ENCODE data around the gene SLC8A1.

The SLC8A1 gene

GRCh38 chr2:40386177-40386576 is 65.7 kb downstream of the SLC8A1 start:
- no peak for DNase-seq (ENCODE audit: low read depth)

- DNase-seq (ENCODE audit: low read depth): no peak
Observed at GRCh38 chr2:40384714-40385113, 67.2 kb downstream of the SLC8A1 start.

DNA sequence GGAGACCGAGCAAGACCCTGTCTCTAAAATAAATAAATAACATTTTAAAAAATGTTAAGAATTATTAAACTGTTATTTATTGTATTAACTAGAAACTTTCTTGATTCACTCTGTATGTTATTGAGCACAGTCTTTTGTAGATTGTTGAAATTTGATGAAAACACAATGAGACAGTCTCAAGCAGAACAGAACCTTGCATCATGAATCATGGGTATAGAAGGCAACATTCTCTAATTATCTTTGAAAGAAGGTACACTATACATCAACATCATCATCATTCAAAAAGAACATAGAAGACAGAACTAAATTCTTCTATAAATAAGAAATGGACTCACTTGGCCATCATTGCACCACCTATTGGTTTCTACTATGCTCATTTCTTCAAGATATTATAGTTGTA is 67.7 kb downstream of the SLC8A1 start:
- DNase-seq (ENCODE audit: low read depth): no peak

- DNase-seq (ENCODE audit: low read depth): no peak
Observed at GRCh38 chr2:40380721-40381120, 71.2 kb downstream of the SLC8A1 start.

DNA sequence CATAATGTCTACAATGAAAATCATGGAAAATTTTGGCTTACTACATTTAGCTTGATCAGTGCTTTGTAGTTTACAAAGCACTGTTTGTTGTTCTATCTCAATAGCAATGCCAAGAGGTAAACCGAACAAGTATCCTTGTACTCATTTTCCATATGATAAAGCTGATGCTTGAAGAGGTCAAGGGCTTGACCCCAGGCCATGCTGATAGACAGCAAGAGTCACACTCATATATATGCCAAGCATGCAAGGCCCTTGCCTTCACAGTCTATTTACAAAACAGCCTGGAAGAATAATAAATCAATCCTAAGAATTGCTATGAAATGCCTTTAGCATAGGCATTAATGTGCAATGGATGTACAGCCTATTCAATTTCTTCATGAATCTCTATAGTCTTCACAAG is 71.8 kb downstream of the SLC8A1 start:
- no peak for DNase-seq (ENCODE audit: low read depth)

GRCh38 chr2:40374543-40375240 is 77.2 kb downstream of the SLC8A1 start:
- no peak for DNase-seq (ENCODE audit: low read depth)

- DNase-seq (ENCODE audit: low read depth): no peak
Observed at GRCh38 chr2:40373111-40373510, 78.8 kb downstream of the SLC8A1 start.

DNA sequence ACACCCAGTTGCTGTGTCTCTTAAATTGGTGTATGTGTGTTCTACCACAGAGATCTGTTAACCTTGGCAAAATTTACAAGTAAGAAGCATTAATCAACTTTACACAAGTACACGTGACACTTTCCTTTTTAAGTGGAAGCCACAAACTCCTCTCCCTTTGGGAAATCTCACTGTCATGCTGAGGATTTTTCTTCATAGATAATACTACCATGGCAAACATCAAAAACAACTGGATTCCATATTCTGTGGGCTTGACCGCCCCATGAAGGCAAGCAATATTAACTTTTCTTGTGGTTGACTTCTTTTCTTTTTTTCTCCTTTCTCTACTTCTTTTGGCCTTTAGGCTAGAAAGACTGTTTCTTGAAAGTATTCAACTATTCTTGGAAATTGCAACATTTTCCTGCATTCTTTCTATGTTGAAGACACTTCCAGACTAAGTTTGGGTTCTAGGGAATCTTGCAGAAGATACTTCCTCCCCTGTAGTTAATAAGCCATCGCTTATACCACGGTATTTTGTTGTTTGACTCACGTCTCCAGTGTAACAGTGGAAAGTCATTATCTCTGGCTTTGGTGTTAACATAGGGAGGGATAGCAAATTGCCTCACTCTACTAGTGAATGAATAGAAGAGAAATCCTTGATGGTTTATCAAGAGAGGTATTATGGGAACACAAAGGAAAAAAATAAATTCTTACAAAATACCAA is 79.5 kb downstream of the SLC8A1 start:
- DNase-seq (ENCODE audit: low read depth): no peak

- DNase-seq (ENCODE audit: low read depth): no peak
Observed at GRCh38 chr2:40371525-40372282, 80.2 kb downstream of the SLC8A1 start.

- no peak for DNase-seq (ENCODE audit: low read depth)
Observed at GRCh38 chr2:40370007-40370395, 81.9 kb downstream of the SLC8A1 start.

DNA sequence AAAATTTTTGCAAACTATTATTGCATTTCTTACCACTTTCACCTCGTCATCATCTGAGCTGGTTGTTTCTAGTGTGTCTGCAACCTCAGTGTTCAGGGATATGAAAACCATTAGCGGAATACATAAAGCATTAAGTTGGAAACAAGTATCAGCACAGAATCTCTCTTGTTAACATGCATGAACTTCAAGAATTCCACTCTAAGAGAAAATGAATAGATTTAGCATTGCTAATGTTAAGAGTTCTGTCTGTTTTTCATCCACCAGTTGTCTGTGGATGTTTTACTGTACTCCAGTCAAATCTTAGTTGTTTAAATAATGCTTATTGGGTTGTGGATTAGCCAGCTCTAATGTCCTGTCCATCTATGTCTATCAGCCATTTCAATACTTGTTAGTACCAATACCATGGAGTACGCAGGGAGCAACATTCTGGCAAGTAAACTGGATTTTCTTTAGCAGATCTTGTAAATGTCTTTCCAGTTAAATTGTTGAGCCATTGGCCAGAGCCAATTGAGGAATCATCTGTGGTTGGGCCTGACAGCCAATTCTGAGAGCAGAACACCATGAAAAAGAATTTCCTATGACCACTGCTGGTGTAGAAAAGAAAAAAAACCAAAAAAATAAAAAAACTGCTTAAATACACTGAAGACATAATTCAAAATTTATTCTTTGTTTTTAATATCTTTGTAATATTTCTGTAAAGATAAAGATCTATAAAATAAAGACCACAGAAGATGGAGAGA is 82.5 kb downstream of the SLC8A1 start:
- no peak for DNase-seq (ENCODE audit: low read depth)

GRCh38 chr2:40367652-40368051 is 84.2 kb downstream of the SLC8A1 start:
- no peak for DNase-seq (ENCODE audit: low read depth)

DNA sequence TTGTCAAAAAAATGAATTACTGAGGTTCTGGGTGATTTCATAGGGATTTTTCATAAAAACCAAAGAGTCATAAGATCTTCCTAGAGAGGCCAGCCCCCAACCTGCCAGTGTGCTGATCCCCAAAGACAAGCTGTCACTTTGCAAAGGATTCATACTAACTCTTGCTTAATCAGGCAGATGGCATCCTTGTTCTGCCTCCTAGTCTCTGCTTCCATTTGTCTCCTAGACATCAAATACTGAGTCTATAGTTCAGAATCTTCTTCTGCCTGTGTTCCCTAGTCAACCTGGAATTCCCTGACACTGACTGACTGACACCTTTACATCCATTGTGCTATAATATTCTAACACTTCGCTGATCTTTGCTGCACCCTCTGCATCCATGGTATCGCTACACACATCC is 84.9 kb downstream of the SLC8A1 start:
- no peak for DNase-seq (ENCODE audit: low read depth)

DNA sequence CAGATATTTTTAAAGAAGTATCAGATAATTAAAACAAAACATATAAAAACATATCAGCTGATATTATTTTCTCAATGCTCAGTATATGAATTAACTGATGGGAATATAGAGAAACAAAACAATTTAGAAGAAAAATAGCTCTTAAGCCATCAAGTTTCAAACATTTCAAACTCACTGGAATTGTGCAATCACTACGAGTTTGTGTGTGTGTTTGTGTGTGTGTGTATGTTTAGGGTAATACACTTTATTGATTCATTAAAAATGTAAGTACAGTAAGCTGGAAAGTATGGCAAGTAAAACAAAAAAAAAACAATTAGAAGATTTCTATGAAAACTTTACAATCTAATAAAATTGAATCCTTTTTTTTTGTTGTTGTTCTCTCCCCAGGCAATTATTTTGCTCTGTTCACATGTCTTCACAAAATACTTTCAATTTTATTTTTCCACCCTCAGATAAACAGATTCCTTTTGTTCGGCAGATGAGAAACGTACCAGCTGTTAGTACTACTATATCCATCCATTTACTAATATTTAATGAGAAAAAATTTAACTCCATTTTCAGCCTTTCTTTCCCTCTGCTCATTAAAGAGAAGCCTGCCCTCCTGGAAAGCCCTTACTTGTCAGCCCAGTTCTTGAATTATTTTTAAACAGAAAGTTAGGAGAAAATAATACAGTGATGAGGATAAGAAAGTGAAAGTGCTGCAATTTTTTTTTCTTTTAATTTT is 87.6 kb downstream of the SLC8A1 start:
- no peak for DNase-seq (ENCODE audit: low read depth)

- no peak for DNase-seq (ENCODE audit: low read depth)
Observed at GRCh38 chr2:40363631-40364030, 88.3 kb downstream of the SLC8A1 start.

- no peak for DNase-seq (ENCODE audit: low read depth)
Observed at GRCh38 chr2:40363231-40363630, 88.7 kb downstream of the SLC8A1 start.

DNA sequence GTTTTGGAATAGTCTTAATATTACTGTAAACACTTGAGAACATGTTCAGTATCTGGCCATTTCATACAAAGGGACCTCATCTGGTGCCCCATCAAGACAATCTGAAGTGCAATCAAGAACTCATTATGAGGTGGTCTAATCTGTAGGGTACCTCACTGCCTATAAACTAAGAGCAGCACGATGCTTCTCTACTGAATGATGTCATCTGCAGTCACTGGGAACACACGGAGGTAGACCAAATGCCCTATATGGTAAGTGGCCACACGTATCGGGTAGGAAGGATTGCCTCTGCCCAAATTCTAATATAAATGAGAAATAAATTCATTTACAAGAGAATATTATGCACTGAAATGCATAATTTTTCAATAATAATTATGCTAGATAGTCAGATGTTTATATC is 90.4 kb downstream of the SLC8A1 start:
- no peak for DNase-seq (ENCODE audit: low read depth)

DNA sequence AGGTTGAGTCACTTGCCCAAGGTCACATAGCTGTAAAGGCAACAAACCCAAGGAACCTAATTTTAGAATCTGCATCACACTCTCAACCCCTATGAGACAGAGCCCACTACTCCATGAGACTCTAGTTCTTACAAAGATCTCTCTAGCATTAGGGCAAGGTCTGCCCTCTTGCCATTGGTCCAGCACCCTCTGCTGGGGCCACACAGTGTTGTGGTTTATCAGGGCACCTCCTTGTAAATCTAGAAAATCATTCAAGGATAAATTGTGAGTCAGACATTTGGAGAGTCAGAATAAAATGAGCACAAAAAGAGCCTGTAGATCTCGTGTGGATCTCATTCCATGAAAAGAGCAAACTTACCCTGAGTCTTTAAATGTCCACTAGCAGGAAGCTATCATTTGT is 91.2 kb downstream of the SLC8A1 start:
- DNase-seq (ENCODE audit: low read depth): no peak

DNA sequence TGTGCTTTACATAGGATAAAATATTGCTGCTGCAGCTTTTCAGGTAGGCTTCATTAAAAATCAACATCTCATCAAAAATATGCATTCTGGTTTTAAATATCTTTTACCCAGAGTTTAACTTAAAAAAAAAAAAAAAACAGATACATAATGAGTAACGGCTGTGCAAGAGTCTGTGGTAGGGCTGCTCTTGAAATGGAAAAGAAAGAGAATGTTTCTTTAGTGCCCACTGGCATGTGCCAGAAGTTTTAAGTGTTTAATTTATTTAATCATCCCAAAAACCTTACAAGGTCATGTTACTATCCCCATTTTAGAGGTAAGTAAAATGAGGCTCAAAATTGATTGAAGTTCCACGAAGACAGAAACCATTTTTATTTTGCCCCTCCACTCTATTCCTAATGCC is 92.1 kb downstream of the SLC8A1 start:
- DNase-seq (ENCODE audit: low read depth): no peak

- no peak for DNase-seq (ENCODE audit: low read depth)
Observed at GRCh38 chr2:40358783-40359182, 93.1 kb downstream of the SLC8A1 start.

GRCh38 chr2:40357667-40358066 is 94.2 kb downstream of the SLC8A1 start:
- DNase-seq (ENCODE audit: low read depth): no peak

DNA sequence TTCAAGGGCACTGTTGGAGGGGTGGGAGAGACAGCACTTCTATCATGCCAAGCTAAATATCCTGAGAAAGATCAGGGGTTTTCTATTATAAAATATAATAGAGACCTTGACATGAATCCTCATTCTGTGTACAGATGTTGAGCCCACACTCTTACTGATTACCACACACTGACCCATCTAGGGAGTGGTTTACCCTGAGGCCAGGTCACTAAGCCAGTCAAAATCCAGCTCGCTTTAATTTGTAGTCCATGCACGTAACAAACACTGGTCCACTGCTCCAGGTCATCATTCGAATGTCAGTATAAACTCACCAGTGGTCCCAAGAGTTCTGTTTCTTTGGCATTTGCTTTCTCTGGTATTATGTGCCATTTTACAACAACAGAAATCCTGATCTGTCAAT is 96.4 kb downstream of the SLC8A1 start:
- no peak for DNase-seq (ENCODE audit: low read depth)

All from activated T-cell treated with anti-CD3 and anti-CD28 coated beads for 1 hour (primary cell).